BLaER1 (cell line): Measurements from ENCODE around the gene ETV6.

Experiments used
- H3K27ac ChIP-seq: shearing (Covaris generic); formaldehyde crosslinking; 2 replicates; pipeline ENCODE4 v1.8.1; 2022
- H3K27me3 ChIP-seq: shearing (Covaris generic); formaldehyde crosslinking; 2 replicates; pipeline ENCODE4 v1.8.1; 2022
- H3K36me3 ChIP-seq: shearing (Covaris generic); formaldehyde crosslinking; 2 replicates; pipeline ENCODE4 v1.8.1; 2022
- H3K4me1 ChIP-seq: shearing (Covaris generic); formaldehyde crosslinking; 2 replicates; pipeline ENCODE4 v1.8.1; 2022
- H3K4me2 ChIP-seq: shearing (Covaris generic); formaldehyde crosslinking; 2 replicates; pipeline ENCODE4 v1.8.1; 2022
- H3K4me3 ChIP-seq: shearing (Covaris generic); formaldehyde crosslinking; 2 replicates; pipeline ENCODE4 v1.8.1; 2022
- H3K9ac ChIP-seq: shearing (Covaris generic); formaldehyde crosslinking; 2 replicates; pipeline ENCODE4 v1.8.1; 2022
- H3K9me3 ChIP-seq: shearing (Covaris generic); formaldehyde crosslinking; 2 replicates; pipeline ENCODE4 v1.8.1; 2022
- H4K20me1 ChIP-seq: shearing (Covaris generic); formaldehyde crosslinking; 2 replicates; pipeline ENCODE4 v1.8.1; 2022
- Cebpa-rat ChIP-seq: shearing (Covaris generic); IDR thresholded peaks from 2 replicates; pipeline ENCODE4 v1.8.1; 2022

The ETV6 gene

GRCh38 chr12:11697131-11697530 lies 47.7 kb downstream of the ETV6 start:
- no peak for TF ChIP-seq Cebpa-rat
- H3K36me3 ChIP-seq, result peaks cover 39% of the 10 kb centered on the region
- H3K9me3 ChIP-seq, result no peaks in the 10 kb centered on the region; the same call in 1 of the 2 replicates
- H3K27ac ChIP-seq, result no peak overlapping the region
- peaks cover 98% of the 10 kb centered on the region for H4K20me1 ChIP-seq
- H3K9ac ChIP-seq, result no peak overlapping the region
- H3K4me2 ChIP-seq, result no peak overlapping the region
- no peaks in the 10 kb centered on the region for H3K4me1 ChIP-seq
- no peak overlapping the region for H3K4me3 ChIP-seq
- no peaks in the 10 kb centered on the region for H3K27me3 ChIP-seq

DNA sequence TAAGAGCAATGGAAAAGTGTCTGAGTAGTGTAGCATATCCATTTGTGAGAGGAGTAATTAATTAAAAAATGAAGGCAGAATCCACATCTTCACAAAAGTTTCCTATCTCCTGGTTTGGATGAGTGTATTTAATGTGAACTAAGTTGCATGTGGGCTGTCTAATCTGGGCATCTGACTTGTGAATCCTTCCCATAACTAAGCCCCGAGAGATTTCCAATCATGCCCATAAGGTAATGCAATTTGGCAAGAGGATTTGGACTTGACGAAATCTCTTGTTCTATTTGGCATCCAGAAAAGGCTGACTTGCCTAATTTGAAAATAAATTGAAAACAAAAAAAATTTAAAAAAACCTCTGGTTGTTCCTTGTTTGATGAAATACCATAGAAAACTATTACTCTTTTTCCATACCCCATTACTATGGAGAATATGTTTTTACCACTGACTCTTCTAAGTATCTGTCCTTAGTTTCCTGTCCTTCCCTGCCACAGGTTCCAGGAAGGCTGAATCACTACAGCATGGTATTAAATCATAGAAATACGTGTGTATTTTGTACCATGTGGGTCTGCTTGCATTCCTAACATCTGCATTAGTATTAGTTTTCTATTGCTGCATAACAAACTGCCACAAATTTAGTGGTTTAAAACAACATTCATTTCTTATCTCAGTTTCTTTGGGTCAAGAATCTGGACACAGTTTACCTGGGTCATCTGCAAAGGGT lies 48.4 kb downstream of the ETV6 start:
- Histone ChIP-seq H3K4me1 (no peaks in the 10 kb centered on the region), H3K36me3 (peaks cover 32% of the 10 kb centered on the region)

GRCh38 chr12:11698729-11699128 lies 49.3 kb downstream of the ETV6 start:
- H3K9me3 ChIP-seq, result no peaks in the 10 kb centered on the region
- H3K9ac ChIP-seq, result no peak overlapping the region
- no peak overlapping the region for H3K4me3 ChIP-seq
- no peaks in the 10 kb centered on the region for H3K27me3 ChIP-seq
- no peak overlapping the region for H3K27ac ChIP-seq
- H3K36me3 ChIP-seq, result peaks cover 26% of the 10 kb centered on the region
- H4K20me1 ChIP-seq, result peaks cover 95% of the 10 kb centered on the region
- TF ChIP-seq Cebpa-rat, result no peak
- no peaks in the 10 kb centered on the region for H3K4me1 ChIP-seq
- no peak overlapping the region for H3K4me2 ChIP-seq

More for the DNA sequence above, 48.4 kb downstream of the ETV6 start:
- no peak for TF ChIP-seq Cebpa-rat
- H3K27me3 ChIP-seq, result no peaks in the 10 kb centered on the region
- no peaks in the 10 kb centered on the region for H3K9me3 ChIP-seq
- peaks cover 95% of the 10 kb centered on the region for H4K20me1 ChIP-seq
- no peak overlapping the region for H3K27ac ChIP-seq
- H3K9ac ChIP-seq, result no peak overlapping the region
- no peak overlapping the region for H3K4me3 ChIP-seq
- H3K4me2 ChIP-seq, result no peak overlapping the region

- H3K4me2 ChIP-seq, result no peak overlapping the region
- H3K27ac ChIP-seq, result no peak overlapping the region
- no peak overlapping the region for H3K4me3 ChIP-seq
- TF ChIP-seq Cebpa-rat, result no peak
- H3K36me3 ChIP-seq, result peaks cover 26% of the 10 kb centered on the region
- no peak overlapping the region for H3K9ac ChIP-seq
- H3K4me1 ChIP-seq, result no peaks in the 10 kb centered on the region
- no peaks in the 10 kb centered on the region for H3K9me3 ChIP-seq
- H4K20me1 ChIP-seq, result peaks cover 96% of the 10 kb centered on the region
- H3K27me3 ChIP-seq, result no peaks in the 10 kb centered on the region
These were observed 52.0 kb downstream of the ETV6 start for GRCh38 chr12:11701433-11701832.

GRCh38 chr12:11702959-11703358 lies 53.5 kb downstream of the ETV6 start:
- H3K4me1 ChIP-seq, result no peaks in the 10 kb centered on the region
- H3K9ac ChIP-seq, result no peak overlapping the region
- no peak overlapping the region for H3K27ac ChIP-seq
- no peaks in the 10 kb centered on the region for H3K27me3 ChIP-seq
- H4K20me1 ChIP-seq, result peaks cover 96% of the 10 kb centered on the region
- H3K4me2 ChIP-seq, result no peak overlapping the region
- no peaks in the 10 kb centered on the region for H3K9me3 ChIP-seq
- no peak overlapping the region for H3K4me3 ChIP-seq
- no peak for TF ChIP-seq Cebpa-rat
- H3K36me3 ChIP-seq, result peaks cover 26% of the 10 kb centered on the region

DNA sequence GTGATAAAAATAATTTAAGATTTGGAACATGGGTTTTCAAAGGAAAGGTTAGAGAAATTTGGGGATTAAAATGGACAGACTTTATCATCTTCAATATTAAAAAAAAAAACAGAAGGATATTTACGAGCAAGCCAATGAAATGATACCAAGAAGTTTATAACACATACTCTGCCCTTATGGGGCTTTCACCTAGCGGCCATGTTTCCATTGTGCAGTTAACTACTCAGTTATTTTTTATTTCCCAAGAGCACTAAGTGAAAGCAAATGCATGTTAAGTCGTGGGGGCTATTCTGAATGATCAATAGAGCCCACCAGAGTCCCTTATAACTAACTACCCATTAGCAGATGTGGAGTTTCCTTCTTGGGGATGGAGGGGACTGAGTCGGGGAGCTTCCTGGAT lies 53.9 kb downstream of the ETV6 start:
- Histone ChIP-seq H3K4me3 (no peak overlapping the region), H3K36me3 (peaks cover 27% of the 10 kb centered on the region), H3K9me3 (no peaks in the 10 kb centered on the region), H3K27ac (no peak overlapping the region), H3K27me3 (no peaks in the 10 kb centered on the region), H3K4me1 (no peaks in the 10 kb centered on the region), H3K4me2 (no peak overlapping the region), H4K20me1 (peaks cover 96% of the 10 kb centered on the region), H3K9ac (no peak overlapping the region)
- TF ChIP-seq Cebpa-rat, result no peak

DNA sequence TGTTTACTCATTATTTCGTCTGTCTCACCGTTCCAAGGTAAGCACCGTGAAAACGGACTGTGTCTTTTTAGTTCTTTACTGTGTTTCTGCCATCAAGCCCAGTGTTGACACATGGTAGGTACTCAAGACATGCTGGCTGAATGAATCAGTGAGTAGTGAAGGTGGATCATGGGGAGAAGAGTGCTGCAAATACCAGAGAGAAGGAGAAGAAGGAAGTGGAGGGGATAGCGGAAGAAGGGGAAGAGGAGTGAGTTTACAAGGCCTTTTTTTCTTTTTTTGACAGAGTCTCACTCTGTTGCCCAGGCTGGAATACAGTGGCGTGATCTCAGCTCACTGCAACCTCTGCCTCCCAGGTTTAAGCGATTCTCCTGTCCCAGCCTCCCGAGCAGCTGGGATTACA lies 54.6 kb downstream of the ETV6 start:
- peaks cover 34% of the 10 kb centered on the region for H3K36me3 ChIP-seq
- peaks cover 96% of the 10 kb centered on the region for H4K20me1 ChIP-seq
- no peak for TF ChIP-seq Cebpa-rat

DNA sequence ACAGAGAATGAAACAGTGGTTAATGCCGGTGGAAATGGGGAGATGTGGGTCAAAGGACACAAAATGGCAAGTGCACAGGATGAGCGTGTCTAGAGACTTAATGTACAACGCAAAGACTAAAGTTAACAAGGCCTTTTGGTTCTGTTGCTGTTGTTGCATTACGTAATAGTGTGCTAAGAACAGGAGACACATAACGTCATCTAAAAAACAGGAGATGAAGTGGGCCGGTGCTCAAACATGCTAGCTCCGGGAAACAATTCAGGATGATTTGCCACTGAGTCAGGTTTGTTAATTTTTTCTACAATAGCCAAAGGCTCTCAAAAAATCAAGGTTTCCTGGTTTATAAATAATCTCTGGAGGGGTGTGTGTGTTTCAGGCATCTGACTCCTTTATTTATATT lies 55.5 kb downstream of the ETV6 start:
- Histone ChIP-seq H3K4me2 (no peak overlapping the region), H3K27me3 (no peaks in the 10 kb centered on the region), H3K4me1 (no peaks in the 10 kb centered on the region), H3K4me3 (no peak overlapping the region), H4K20me1 (peaks cover 96% of the 10 kb centered on the region), H3K9me3 (no peaks in the 10 kb centered on the region), H3K9ac (no peak overlapping the region), H3K27ac (no peak overlapping the region), H3K36me3 (peaks cover 42% of the 10 kb centered on the region)
- no peak for TF ChIP-seq Cebpa-rat

More for the DNA sequence above, 54.6 kb downstream of the ETV6 start:
- no peak overlapping the region for H3K27ac ChIP-seq
- H3K4me3 ChIP-seq, result no peak overlapping the region
- H3K9me3 ChIP-seq, result no peaks in the 10 kb centered on the region
- no peaks in the 10 kb centered on the region for H3K27me3 ChIP-seq
- no peak overlapping the region for H3K4me2 ChIP-seq
- H3K9ac ChIP-seq, result no peak overlapping the region
- no peaks in the 10 kb centered on the region for H3K4me1 ChIP-seq

GRCh38 chr12:11706509-11707379 lies 57.3 kb downstream of the ETV6 start:
- Histone ChIP-seq H4K20me1 (peaks cover 96% of the 10 kb centered on the region), H3K9me3 (no peaks in the 10 kb centered on the region), H3K27me3 (no peaks in the 10 kb centered on the region), H3K27ac (no peak overlapping the region), H3K4me3 (no peak overlapping the region), H3K36me3 (peaks cover 49% of the 10 kb centered on the region), H3K4me1 (no peaks in the 10 kb centered on the region), H3K9ac (no peak overlapping the region), H3K4me2 (no peak overlapping the region)
- no peak for TF ChIP-seq Cebpa-rat

DNA sequence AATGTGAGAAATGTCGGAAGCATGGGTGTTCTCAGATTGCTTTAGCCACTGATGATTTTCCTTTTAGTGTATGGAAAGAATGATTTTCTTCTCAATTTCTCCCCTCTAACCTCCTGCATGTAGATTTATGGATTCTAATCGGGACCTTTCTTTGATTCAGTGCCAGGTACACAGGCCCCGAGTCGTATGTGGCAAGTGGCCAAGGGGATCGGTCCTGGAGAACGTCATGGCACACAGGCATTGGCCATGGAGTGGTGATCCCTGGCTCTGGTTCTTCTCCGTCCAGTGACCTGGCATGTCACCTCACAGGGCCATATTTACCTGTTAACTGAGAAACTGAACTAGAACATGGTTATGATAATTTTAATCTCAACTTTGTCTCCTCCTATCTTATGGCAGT lies 58.1 kb downstream of the ETV6 start:
- Histone ChIP-seq H3K36me3 (peaks cover 53% of the 10 kb centered on the region), H4K20me1 (peaks cover 100% of the 10 kb centered on the region), H3K9me3 (no peaks in the 10 kb centered on the region), H3K4me1 (no peaks in the 10 kb centered on the region), H3K27ac (no peak overlapping the region), H3K27me3 (no peaks in the 10 kb centered on the region), H3K9ac (no peak overlapping the region), H3K4me3 (no peak overlapping the region), H3K4me2 (no peak overlapping the region)
- TF ChIP-seq Cebpa-rat, result no peak
